GM19324 (cell line): Measurements from ENCODE around the gene BCAR1.
"Not testable (repeated sequence)": the region's sequence is repeated elsewhere in the genome, so short reads cannot be mapped to it uniquely, and the experiment has no call there.

Source experiments
- ATAC-seq: cut with Tn5 transposase; IDR thresholded peaks from one replicate; pipeline ENCODE4 v1.9.1; 2021; ENCODE audit warnings: mild to moderate bottlenecking, moderate library complexity; ENCODE audit not compliant: unreplicated experiment, low FRiP score

BCAR1 gene

GRCh38 chr16:75227361-75228142 lies 23.9 kb downstream of the BCAR1 start:
- no peak for ATAC-seq

DNA sequence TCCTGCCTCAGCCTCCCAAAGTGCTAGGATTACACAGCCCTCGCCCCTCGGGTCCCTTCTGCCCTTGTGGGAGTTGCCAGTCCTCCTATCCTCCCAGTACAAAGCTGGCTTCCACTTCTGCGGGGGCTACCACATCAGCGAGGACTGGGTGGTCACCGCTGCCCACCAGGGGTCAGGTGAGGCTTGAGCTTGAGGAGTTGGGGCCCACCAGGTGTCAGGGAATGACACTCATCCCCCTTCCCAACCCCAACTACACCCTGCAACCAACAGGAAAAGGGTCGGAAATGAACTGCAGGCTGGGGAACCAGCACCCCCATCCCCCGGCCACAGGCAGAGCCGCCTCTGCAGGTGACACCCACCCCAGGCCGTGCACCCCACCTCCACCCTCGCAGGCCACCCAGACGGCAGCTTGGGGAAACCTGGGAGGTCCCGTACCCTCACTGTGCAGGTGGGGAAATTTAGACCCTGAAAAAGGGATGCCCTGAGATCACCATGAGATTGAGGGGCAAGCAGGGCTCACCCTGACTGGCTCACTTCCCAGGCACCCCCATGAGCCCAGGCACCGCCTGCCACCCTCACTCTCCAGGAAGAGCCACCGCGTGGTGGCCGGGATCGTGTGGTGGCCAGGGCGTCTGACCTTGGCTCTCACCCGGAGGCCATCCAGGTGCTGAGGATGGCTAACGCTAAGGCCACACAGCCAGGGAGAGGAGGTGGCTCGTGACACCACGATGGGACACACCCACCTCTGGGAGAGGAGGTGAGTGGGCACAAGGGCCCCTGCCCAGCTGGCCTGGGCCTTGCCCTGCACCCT lies 24.7 kb downstream of the BCAR1 start:
- ATAC-seq = no peak

DNA sequence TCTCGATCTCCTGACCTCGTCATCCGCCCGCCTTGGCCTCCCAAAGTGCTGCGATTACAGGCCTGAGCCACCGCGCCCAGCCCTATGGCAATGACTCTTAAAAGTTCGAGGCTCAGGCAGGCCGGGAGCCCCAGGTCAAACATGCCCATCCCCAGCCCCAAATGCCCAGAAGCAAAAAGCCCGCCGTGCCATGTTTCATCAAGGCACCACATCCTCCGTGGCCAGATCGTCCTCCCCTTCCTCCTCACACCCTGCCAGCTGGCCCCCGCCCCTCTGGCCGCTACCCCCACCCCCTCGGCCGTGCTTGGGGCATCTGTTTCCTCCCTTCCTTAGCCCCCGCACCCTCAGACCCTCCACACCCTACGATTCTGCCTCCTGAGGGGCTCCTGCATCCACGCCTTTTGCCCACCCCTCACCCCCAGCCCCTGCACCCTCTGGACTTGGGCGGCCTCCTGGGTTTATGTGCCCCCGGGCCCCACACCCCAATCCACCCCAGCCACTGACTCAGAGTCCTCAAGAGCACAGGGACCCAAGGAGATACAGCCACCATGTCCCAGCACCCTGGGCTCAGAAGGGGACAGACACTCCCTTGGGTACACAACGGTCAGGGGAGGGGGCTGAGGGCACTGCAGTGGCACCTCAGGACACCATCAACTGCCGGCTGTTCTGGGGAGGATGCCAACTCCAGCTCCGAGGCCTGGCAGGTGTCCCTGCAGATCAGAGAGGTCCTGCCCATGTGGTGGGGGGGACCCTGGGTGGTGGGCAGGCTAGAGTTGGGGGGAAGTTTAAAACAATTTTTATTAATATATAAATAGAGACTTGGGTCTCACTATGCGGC lies 25.5 kb downstream of the BCAR1 start:
- ATAC-seq = no peak

GRCh38 chr16:75225092-75225491 lies 26.3 kb downstream of the BCAR1 start:
- no peak for ATAC-seq

- no peak for ATAC-seq
Observed at GRCh38 chr16:75224306-75225082, 26.9 kb downstream of the BCAR1 start.

DNA sequence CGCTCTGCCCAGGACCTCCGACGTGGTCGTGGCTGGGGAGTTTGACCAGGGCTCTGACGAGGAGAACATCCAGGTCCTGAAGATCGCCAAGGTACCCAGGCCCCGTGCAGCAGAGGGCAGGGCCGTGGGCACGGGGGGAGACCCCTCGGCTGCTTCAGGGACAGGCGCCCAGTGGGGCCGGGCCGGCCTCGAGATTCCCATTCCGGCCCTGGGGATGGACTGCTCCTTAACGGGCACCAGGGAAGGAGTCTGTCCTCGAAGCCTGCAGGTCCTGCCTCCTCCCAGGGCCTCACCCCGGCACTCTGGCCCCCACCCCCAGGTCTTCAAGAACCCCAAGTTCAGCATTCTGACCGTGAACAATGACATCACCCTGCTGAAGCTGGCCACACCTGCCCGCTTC lies 28.3 kb downstream of the BCAR1 start:
- ATAC-seq = not testable (repeated sequence)

DNA sequence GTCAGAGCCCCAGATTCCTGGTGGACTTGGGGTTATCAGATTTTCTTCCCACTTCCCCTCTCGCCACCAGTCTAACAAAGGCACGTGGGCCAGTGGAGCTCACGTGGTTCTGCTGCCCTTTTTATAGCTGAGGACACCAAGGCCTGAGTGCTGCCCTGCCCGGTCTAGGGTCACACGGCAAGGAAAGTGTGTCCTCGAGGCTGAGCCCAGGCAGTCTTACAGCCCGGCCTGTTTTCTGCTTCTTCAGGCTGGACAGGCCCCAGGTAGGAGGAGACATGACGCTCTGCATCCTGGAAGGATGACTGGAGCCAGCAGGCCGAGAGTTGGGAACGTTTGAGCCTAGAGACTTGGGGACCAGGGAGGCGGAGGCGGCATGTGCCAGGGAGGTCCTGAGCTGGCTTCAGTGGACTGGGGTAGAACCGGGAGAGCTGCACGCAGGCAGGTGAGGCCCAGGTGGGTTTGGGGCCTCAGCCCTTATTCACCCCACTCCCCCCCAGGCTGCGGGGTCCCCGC lies 29.1 kb downstream of the BCAR1 start:
- no peak for ATAC-seq

- no peak for ATAC-seq
Observed at GRCh38 chr16:75219838-75220237, 31.6 kb downstream of the BCAR1 start.

DNA sequence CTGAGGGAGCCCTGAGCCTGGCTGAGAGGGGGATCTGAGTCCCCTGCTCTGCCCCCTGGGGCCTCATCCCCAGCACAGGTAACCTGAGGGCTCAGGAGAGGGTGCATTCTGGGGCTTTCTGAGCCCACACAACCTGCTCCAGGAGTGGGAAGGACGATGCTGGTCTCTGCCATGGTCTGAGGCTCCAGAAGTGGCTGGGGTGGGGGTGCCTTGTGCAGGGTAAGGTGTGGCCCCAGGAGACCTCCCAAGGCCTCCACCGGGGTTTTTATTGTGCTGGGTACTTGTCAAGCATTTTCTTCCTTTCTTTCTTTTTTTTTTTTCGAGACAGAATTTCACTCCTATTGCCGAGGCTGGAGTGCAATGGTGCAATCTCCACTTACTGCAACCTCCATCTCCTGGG lies 32.3 kb downstream of the BCAR1 start:
- no peak for ATAC-seq

DNA sequence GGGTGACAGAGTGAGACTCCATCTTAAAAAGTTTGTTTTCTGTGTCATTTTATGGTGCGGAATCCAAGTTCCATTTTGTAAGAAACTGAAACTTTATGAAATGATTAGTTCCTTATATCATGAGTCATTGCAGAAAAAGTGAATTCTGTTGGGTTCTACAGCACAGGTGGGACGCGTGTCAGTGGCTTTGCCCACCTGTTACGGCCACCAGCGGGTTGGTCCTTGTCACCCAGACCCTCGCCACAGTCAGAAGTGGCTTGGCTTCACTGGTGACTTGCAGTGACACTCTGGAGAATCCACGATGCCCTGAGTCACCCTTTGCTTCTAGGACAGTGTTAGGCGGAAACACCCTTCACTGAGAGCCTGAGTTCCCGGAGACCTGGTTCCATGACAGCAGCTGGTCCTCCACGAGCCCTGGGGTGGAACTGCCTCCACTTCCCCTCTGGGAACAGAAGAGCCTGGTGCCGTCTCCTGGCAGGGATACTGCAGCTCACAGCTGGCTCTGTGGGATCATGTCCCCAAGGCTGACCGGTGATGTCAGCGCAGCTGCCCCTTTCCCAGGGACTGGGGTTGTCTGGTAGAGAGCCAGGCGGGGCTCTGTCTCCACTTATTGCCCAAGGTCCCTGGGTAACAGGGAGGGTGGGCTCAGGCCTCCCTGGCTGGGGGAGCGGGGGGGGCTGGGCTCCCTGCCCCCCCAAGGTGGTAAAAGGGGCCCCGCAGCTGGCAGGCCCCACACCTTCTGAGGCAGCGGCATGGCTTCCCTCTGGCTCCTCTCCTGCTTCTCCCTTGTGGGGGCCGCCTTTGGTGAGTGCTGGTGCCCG lies 33.0 kb downstream of the BCAR1 start, which contains the start of gene CTRB1:
Gene CTRB1, plus strand, starts transcription at position 733 of the 821 bp plus-strand sequence. Its CDS starts 20 bp downstream, at position 753.
- ATAC-seq = no peak

DNA sequence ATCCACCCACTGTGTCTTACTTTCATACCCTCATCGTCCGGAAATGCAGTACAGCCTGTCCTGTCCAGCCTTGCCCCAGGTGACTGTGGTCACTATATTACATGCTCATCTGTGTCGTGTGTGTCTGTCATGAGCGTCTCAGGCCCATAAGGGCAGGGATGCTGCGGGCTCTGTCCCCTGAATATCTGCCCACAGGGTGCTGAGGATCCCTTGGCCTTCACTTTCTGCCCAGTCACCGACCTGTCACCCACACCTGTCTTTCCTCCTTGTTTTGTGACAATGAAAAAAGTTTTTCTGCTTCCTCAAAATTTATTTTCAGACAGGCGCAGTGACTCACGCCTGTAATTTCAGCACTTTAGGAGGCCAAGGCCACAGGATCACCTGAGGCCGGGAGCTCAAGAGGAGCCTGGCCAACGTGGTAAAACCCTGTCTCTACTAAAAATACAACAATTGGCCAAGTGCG lies 34.0 kb downstream of the BCAR1 start:
- no peak for ATAC-seq

DNA sequence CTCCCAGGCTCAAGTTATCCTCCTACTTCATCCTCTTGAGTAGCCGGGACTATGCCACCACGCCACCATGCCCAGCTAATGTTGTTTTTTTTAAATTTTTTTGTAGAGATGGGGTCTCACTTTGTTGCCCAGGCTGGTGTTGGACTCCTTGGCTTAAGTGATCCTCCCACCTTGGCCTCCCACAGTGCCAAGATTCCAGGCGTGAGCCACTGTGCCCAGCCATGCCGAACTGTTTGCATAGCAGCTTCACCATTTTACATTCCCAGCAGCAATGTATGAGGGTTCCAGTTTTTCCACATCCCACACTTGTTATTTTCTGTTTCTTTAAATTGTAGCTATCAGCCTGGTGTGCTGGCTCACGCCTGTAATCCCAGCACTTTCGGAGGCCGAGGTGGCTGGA lies 34.8 kb downstream of the BCAR1 start:
- ATAC-seq = no peak

- ATAC-seq = no peak
Observed at GRCh38 chr16:75216127-75216526, 35.3 kb downstream of the BCAR1 start.

DNA sequence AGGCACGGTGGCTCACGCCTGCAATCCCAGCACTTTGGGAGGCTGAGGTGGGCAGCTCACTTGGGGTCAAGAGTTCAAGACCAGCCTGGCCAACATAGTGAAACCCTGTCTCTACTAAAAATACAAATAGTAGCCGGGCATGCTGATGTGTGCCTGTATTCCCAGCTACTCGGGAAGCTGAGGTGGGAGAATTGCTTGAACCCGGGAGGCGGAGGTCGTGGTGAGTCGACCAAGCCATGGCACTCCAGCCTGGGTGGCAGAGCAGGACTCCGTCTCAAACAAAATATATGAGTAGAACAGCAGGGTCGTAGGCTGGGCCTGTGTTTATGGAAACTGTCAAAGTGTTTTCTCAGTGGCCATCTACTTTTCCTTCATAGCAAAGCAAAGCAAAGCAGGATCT lies 40.1 kb downstream of the BCAR1 start:
- not testable (repeated sequence) for ATAC-seq

GRCh38 chr16:75209944-75210343 lies 41.5 kb downstream of the BCAR1 start:
- no peak for ATAC-seq

DNA sequence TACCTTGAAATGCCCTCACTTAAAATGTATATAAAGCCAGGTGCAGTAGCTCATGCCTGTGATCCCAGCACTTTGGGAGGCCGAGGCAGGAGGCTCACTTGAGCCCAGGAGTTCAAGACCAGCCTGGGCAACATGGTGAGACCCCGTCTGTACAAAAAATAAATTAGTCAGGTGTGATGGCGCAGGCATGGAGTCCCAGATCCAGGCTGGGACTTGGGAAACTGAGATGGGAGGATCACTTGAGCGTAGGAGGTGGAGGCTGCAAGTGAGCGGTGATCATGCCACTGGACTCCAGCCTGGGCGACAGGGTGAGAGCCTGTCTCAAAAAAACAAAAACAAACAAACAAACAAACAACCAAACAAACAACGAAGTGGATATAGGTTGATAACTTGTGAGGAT lies 41.9 kb downstream of the BCAR1 start:
- ATAC-seq = not testable (repeated sequence)

DNA sequence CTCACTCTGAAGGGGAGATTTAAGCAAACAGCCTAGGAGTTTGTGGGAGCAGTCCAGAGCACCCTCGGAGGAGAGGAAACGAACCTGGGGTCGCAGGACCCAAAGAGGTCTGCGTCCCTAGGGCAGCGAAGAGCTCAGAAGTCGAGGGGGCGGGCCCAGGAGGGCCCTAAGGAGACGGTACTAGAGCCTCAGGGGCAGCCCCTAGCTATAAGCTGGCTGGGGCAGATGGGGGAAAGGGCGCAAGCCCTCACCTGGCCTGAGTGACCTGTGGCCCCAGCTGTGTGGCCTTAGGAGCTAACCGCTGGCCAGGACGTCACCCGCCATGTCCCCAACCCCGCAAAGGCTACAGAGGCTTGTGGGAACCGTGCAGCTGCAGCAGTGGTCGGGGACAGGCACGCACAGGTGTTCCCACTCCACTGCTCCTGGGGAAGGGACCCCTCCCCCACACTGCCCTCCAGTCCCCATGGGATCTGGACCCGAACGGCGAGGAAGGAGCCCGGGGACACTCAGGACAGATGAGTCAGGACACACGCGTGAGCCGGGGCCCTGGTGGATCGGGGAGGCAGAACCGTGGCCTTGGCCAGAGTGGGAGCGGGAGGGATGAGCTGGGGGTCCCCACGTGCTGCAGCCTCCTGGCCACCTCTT lies 42.4 kb downstream of the BCAR1 start:
- no peak for ATAC-seq

DNA sequence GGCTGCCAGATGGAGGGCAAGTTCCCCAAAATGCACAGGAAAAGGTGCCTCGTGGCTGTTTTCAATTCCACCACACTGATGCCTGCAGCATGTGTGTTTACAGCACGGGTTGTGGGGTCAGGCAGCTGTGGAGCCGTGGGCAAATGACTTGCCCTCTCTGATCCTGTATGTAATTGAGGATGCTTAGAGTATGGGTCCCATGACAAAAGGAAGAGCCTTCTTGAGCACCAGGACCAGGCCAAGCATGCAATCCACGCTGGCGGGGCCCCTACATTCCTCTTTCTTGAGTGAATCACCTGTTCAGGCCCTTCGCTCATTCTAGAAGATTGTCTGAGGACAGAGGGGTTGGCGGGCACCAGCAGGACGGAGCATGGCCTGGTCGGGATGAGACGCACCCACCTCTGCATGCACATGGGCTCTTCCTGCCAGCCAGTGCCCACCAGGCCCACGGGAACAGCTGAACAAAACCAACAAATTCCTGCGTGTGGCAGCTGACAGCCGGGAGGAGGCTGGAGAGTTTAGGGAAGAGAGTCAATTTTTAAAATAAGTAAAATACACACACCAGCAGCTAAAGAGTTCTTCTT lies 43.1 kb downstream of the BCAR1 start:
- no peak for ATAC-seq
